AML-193 (cell line): Measurements from ENCODE around the gene TRIM7.
"Not testable (repeated sequence)": the region's sequence is repeated elsewhere in the genome, so short reads cannot be mapped to it uniquely, and the experiment has no call there.

ENCODE experiments used
- DNase-seq, 2 experiments: peaks; one replicate each; lab custom pipeline; 2025; lab: John Stamatoyannopoulos, UW

TRIM7 gene

DNA sequence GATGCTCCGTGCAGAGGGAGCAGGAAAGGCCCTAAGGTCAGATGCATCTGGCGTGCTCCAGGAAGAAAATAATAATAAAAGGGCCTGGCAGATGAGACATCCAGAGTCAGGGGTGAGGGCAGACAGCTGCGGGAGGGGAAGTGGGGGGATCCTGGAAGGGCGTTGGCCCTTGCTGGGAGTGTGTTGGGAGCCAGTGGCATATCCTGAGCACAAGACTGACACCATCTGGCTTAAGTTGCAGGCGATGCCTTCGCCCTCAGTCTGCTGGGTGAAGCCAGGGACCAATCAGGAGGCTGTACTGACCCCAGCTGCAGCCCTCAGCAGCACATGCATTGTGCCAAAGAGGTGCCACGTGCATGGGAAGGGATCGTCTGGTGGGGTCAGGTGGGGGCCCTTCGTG is 53.9 kb downstream of the TRIM7 start:
- no peak for DNase-seq

DNA sequence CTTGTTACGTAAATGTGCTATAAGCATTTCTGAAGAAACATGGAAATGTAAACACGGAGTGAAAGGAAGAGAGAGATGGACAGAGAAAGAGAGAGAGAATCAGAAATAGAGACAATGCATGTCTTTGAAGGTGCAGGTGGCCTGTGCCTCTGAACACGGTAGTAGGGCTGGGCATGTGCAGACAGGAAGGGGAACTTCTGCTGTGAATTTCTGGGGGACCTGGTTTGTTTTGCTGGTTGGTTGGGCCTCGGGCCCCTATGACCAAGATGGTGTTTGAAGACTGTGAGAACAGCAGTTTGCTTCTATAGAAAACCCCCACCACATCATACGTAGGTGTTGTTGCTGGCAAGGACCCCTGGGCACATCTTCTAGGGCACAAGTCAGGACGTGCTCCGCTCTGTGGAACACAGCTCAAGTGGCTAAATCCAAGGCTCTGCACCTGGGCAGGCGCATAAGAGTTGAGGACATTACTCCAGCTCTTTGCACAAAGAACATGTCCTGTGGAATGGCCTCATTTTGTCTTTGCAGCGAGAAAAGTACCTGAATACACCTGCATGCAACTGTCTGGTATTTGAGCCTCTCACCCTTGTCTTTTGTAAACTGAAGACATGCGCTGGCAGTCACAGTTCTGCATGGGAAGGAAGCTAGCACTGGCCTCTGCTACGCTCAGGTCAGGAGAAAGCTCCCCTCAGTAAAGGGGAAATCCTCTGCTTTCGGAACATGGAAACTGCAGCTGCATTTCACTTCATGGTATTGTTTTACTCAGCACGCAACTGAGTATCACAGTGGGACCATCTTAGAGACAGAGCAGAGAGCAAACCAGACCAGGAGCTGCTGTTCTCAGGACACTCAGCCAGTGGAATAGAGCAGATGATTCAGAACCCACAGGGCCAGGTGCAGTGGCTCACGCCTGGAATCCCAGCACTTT is 54.9 kb downstream of the TRIM7 start:
- DNase-seq: no peak

DNA sequence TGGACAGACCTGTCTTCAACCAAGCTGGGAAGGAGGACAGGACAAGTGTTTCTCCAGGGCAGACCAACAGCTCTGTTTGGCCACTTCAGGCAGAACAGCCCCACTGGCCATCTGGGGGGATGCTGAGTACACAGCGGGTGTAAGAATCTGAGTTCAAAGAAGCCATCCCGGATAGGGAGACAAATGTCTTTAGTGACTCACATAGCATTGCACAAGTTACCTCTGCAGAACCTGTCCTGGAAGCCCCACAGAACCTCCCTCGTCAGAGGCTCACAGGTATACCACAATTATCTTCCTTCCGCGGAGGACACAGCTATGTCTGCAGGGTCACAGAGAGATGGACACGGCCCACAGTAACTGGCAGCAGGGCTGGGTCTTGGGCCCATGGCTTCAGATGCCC is 55.6 kb downstream of the TRIM7 start:
- DNase-seq: no peak

DNA sequence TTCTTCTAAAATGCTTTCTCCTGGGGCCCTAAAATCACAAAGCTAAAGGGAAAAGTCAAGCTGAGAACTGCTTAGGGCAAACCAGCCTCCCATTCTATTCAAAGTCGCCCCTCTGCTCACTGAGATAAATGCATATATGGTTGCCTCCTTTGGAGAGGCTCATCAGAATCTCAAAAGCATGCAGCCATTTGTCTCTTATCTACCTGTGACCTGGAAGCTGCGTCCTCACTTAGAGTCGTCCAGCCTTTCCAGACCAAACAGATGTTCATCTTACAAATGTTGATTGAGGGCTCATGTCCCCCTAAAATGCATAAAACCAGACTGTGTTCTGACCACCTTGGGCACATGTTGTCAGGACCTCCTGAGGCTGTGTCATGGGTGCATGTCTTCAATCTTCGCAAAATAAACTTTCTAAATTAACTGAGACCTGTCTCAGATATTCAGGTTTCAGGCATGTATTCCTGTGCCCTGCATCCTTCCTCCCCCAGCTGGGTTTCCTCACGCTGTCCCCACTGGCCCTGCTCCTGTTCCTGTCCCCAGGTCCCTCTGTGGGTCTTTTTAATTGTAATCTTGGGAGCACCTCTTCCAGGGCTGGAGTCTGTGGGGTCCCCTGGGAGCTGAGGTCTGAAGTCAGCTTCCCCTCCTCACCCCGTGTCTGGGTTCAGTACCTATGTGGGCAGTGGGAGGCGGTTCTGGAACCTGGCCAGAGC is 57.9 kb downstream of the TRIM7 start, which contains the start of gene OR2V2:
TSS of gene OR2V2 (plus strand) at position 660 of the 710 bp plus-strand sequence. CDS start 7,357 bp downstream, outside the sequence.
- DNase-seq: not testable (repeated sequence)

DNA sequence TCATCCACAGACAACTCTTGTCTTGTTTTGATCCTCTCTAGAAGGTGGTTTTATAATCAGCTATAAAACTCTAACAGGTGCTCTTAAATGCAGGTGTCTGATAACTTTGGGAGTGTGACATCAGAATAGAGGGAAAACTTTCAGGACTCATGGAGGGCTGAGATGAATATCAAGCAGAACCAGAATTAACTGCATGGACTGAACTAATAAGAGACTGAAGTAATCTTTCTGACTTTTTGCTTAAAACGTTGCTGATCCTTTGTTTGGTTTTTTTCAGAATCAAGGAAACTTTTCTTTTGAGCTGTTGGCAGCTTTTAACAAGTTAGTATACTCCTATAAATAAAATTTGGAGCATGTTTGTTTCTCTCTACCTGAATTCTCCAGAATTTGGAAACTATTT is 59.9 kb downstream of the TRIM7 start:
- DNase-seq: no peak
